ENCODE results near the gene HS3ST5.
"Not testable (repeated sequence)": the region's sequence is repeated elsewhere in the genome, so short reads cannot be mapped to it uniquely, and the experiment has no call there.

Gene HS3ST5

DNA sequence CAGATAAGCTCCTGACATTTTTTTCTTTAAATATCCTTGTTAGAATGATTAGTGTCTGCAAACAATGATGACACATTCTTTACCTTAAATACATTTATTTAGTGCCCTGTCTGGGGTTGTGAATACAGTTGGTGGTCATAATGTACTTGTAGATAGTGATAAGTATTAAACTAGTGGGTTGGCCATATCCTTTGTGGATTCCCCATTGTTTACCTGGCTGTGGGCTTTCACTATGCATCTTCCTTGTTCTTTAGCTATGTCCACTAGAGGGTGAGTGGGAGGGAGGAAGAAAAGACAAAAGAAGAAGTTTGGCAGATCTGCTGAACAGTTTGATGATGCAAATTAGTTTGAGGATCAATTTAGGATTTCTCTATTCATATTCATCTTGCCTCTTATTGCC is 15.7 kb downstream of the HS3ST5 start:
- DNase-seq = no peak

DNA sequence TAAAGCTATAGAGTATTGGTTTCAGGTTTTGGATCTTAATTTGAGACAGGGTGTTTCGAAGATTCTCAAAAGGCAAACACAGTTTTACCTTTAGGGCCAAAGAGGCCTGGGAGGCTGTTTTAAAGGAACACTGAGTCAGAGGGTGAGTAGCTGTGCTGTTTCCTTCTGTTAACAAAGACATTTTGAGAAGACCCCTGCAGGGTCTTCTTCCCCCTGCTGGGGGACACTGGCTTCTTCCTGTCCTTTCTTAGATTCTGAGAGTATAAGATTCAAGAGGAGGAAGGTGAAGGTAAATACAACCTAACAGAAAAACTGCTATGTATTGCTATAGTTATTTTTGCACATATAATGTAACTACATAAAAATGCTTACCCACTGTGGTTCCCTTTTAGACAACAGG is 19.0 kb downstream of the HS3ST5 start:
- DNase-seq = no peak

DNA sequence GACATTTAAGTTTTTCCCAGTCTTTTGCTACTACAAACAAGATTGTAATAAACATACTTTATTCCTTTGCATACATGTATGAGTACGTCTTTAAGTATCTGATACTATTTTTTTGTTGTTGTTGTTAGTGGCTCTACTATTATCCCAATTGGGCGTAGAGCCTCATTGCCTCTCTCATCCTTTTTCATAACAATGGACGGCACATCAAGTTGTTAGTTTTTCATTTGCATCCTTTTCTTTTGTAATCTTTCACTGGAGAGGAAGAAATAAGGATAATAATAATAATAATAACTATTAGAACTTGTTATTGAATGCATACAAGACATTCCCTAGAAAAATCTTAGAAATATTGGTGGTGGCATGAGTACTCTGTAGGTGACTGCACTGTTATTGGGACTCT is 23.1 kb downstream of the HS3ST5 start:
- DNase-seq = no peak

- DNase-seq = no peak
These were observed 26.8 kb downstream of the HS3ST5 start for GRCh38 chr6:114315831-114316595.

GRCh38 chr6:114313816-114314215 is 29.0 kb downstream of the HS3ST5 start:
- DNase-seq = not testable (repeated sequence)

- no peak for DNase-seq
These were observed 29.9 kb downstream of the HS3ST5 start for GRCh38 chr6:114312931-114313330.

DNA sequence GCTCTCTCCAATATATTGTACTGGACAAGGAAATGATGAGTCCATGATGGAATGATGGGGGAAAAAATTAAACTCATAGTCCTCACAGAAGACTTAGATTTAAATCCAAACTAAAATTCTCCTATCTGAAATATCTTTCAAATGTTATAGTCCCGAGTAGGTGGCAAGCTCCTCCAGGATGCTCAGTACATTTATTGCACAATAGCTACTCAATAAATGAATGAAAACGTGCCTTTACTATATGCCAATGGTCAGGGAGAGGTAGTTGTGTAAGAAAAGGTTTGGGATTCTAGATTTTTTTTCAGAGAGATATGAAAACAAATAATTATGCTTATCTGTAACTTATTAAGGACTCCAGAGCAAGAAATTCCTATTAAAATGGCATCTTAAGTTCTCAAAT is 32.8 kb downstream of the HS3ST5 start:
- DNase-seq = no peak

DNA sequence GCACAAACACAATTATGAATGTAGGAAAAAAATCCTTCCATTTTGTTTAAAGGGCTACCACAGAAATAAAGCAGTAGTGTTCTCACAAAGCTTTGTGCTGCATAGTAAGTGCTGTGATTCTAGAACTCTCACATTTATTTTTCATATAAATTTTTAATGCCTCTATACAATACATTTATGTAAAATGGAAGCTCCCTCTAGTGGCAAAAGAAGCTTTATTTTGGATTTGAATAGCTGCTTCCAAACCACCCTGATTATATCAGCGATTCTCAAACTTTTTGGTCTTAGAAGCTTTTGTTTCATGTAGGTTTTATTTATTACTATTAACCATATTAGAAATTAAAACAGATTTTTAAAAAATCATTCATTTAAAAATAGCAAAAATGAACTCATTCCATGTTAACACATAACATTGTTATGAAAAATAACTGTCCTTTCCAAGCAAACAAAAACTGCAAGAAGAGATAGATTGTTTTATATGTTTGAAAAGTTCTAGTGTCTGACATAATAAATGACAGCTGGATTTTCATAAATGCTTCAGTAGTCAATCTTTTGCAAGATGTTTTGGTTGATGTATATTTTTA is 38.4 kb downstream of the HS3ST5 start:
- no peak for DNase-seq

DNA sequence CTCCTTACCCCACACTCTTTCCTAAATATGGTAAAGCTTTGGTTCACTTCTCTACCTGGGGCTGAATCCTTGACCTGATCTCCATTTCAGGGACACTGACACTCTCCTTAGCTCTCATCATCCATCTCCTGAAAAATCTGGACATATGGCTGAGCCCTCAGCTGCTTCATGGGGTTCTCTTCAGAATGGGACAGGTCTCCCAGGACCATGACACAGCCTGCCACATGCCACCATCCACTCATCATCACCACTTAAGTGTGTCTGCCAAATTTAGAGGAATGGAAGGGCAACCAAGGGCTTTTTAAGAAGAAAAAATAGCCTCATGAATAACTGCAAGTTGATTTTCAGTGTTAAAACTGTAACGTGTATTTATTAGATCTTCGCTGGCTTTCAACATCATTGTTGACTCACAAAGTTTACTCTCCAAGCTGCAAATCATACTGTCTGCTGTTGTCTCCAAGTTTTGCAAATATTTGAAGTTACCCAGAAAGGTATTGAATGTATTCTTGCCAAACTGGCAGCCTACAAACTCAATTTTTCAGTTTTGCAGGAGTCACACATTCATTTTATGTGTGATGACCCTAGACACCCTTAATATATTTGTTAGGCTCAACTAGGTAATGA is 41.1 kb downstream of the HS3ST5 start:
- DNase-seq = no peak

DNA sequence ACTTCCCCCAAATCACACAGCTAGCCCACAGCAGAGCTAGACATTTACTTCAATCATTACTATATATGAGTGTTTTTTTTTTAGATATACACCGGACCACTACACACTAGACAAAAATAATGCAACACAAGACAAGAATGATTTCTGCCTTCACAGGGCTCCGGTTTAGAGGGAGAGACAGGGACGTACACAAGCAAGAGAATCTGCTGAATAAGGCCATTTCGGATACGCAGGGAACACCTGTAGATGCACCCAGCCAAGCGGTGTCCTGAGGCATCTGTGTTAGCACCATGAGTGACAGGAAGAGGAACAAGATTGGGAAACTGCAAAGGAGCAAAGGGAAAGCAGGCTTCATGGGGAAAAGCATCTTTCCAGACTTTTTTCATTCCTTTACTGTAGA is 45.7 kb downstream of the HS3ST5 start:
- DNase-seq = no peak

DNA sequence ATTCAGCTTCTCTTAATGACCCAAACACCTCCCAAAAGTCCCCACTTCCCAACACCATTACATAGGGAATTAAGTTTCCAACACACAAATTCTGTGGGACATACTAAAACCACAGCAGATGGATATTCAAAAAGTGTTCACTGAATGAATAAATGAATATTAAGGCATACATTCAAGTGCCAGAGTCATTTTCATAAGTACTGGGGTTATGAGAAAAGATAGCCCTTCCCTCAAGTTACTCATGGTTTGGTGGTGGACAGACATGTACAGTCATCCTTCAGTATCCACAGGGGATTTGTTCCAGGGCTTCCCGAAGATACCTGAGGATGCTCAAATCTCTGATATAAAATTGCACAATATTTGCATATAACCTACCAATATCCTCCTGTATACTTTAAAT is 50.4 kb downstream of the HS3ST5 start:
- no peak for DNase-seq

GRCh38 chr6:114291428-114291827 is 51.4 kb downstream of the HS3ST5 start:
- no peak for DNase-seq

- DNase-seq = no peak
These were observed 52.0 kb downstream of the HS3ST5 start for GRCh38 chr6:114290864-114291263.

- no peak for DNase-seq
These were observed 53.9 kb downstream of the HS3ST5 start for GRCh38 chr6:114288701-114289495.

GRCh38 chr6:114287461-114287860 is 55.4 kb downstream of the HS3ST5 start:
- no peak for DNase-seq

- DNase-seq = no peak
These were observed 56.6 kb downstream of the HS3ST5 start for GRCh38 chr6:114286211-114286610.

- no peak for DNase-seq
These were observed 58.5 kb downstream of the HS3ST5 start for GRCh38 chr6:114284281-114284680.

- no peak for DNase-seq
These were observed 60.5 kb downstream of the HS3ST5 start for GRCh38 chr6:114282292-114282691.

- DNase-seq = no peak
These were observed 61.3 kb downstream of the HS3ST5 start for GRCh38 chr6:114281496-114281895.

DNA sequence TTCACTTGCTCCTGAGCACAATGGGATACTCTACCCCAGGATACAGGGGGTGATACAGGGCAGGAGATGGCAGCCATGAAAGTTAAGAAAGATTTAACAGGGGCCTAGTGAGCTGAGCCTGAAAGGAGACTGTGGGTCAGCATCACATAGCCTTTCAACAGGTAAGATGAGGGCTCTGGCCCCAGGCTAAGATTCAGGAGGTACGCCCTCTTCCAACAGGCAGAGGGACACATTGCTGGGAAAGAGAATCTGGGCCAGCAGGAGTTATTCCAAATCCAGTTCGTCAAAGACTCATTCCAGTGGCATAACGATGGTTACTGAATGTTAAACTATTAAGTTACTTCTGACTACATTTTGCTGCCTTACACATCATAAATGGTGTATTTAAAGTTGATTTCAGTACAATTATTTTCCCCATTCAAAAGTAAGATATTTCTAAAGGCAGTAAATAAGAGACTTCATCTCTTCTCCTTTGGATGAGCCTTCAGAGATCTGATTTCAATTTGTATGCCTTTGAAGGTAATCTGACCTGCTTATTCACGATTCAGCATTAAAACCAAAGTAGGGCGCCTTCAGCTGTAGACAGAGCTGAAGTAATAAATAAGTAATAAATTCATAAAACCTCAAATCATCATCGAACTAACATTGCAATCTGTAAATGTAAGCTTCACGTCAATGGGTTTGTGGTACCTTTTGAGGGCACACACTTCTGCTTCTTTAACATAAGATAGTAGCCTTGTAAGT is 62.4 kb downstream of the HS3ST5 start:
- no peak for DNase-seq

- DNase-seq = no peak
These were observed 65.6 kb downstream of the HS3ST5 start for GRCh38 chr6:114277220-114277619.

GRCh38 chr6:114276783-114277182 is 66.0 kb downstream of the HS3ST5 start:
- no peak for DNase-seq

DNA sequence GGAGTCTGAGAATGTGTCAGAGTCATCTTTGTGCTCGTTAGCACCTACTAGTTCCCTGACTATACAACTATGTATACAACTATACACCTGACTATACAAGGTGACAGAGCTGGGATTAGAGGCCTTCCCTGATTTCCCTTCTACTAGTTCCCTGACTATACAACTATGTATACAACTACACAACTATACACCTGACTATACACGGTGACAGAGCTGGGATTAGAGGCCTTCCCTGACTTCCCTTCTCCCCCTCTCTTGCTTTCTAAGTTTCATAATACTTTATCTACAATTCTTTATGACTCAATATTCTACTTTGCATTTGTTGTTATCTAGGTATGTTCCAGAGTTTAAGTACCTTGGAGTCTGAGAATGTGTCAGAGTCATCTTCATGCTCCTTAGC is 68.0 kb downstream of the HS3ST5 start:
- no peak for DNase-seq

All from central memory CD4-positive, alpha-beta T cell (primary cell).